Gastroesophageal sphincter (tissue), 4 donors: Measurements from ENCODE around the gene KIF13A. TPM values are rescaled to one million over a fixed set of nuclear protein-coding genes. Genes with fewer than 3 reads are reported as not detected.

Source experiments
- ATAC-seq: fragments of 150-250 bp; one replicate; pipeline ENCODE4 v1.9.1; 2016; ENCODE audit warnings: mild to moderate bottlenecking, moderate library complexity
- H3K27ac ChIP-seq, 4 donors: fragments of 200-600 bp; sonication (generic) in 3 of 4; 1 replicate in 3 of 4; 2 replicates in 1 of 4; pipeline ENCODE4 v1.5.1; 2016 to 2019
- H3K27me3 ChIP-seq: fragments of 200-600 bp; sonication (generic); one replicate; pipeline ENCODE4 v1.5.1; 2019
- H3K36me3 ChIP-seq, 2 donors: fragments of 200-600 bp; sonication (generic); one replicate each; pipeline ENCODE4 v1.5.1; 2019; ENCODE audit warnings: control low read depth in 1 of 2
- H3K4me1 ChIP-seq, 3 donors: fragments of 200-600 bp; sonication (generic); 1 replicate in 2 of 3; 2 replicates in 1 of 3; pipeline ENCODE4 v1.5.1; 2016 to 2019; ENCODE audit warnings: control low read depth in 2 of 3
- H3K4me3 ChIP-seq, 2 donors: fragments of 200-600 bp; sonication (generic); one replicate each; pipeline ENCODE4 v1.5.1; 2019; ENCODE audit warnings: mild to moderate bottlenecking in 1 of 2, moderate library complexity in 1 of 2
- H3K9me3 ChIP-seq, 3 donors: fragments of 200-600 bp; sonication (generic); one replicate each; pipeline ENCODE4 v1.5.1; 2017 to 2019; ENCODE audit warnings: control low read depth in 2 of 3
- CTCF ChIP-seq, 4 experiments: fragments of 200-600 bp in 2 of 4; fragments of 450-650 bp in 2 of 4; sonication (generic) in 1 of 4; IDR thresholded peaks; one replicate each; pipeline ENCODE4 v1.5.1; 2017 to 2019; ENCODE audit warnings: antibody characterized with exemption in 4 of 4, mild to moderate bottlenecking in 2 of 4, moderate library complexity in 2 of 4
- EP300 ChIP-seq: sonication (generic); formaldehyde crosslinking; IDR thresholded peaks from one replicate; pipeline ENCODE4 v1.6.1; 2017; ENCODE audit warnings: antibody characterized with exemption, mild to moderate bottlenecking
- POLR2A ChIP-seq, 2 donors: fragments of 450-650 bp; IDR thresholded peaks; one replicate each; pipeline ENCODE4 v1.6.1; 2017; ENCODE audit warnings: antibody characterized with exemption in 2 of 2, mild to moderate bottlenecking in 2 of 2, moderate library complexity in 1 of 2
- POLR2AphosphoS5 ChIP-seq: sonication (generic); formaldehyde crosslinking; IDR thresholded peaks from one replicate; pipeline ENCODE4 v1.6.1; 2017; ENCODE audit warnings: antibody characterized with exemption
- WGBS, 2 donors: methylation state at CpG; one replicate each; pipeline ENCODE4 v1.1.5; 2018; ENCODE audit warnings: low coverage in 1 of 2; 5-methylcytosine and 5-hydroxymethylcytosine counted together
- total RNA-seq, 4 donors: library from RNA; depleted of rRNA; stranded (reverse); fragments of >200 nt; gene quantifications; one replicate each; pipeline ENCODE4 v1.1.0, GENCODE V29; 2016

Gene KIF13A
- total RNA-seq, 4 donors from 2014 or later: 67.7 to 98.9 (median 84.1) TPM

- Histone ChIP-seq H3K36me3 (no peaks in the 10 kb centered on the region), H3K27me3 (no peaks in the 10 kb centered on the region), H3K9me3 (no peaks in the 10 kb centered on the region), H3K4me3 (peak overlapping the region in 1 of 2 donors; percentile 2), H3K27ac (peak overlapping the region; percentile 32 to 51 (median 37)), H3K4me1 (peaks cover 6 to 78% (median 12%) of the 10 kb centered on the region in 3 donors)
- WGBS, 2 donors: 11 to 14% methylated on average over 2 of the region's 2 CpGs
- ATAC-seq: no peak
- TF ChIP-seq POLR2A (IDR thresholded peaks at IDR 0.05) (no peak), POLR2AphosphoS5 (peak; percentile 50), EP300 (no peak)
These were observed 42.3 kb downstream of the KIF13A start for GRCh38 chr6:17945111-17945510.

GRCh38 chr6:17941318-17941717 lies 46.1 kb downstream of the KIF13A start:
- Histone ChIP-seq H3K4me3 (no peak overlapping the region), H3K27ac (no peak overlapping the region), H3K27me3 (no peaks in the 10 kb centered on the region), H3K36me3 (no peaks in the 10 kb centered on the region), H3K4me1 (peaks cover 5 to 50% (median 6%) of the 10 kb centered on the region in 3 donors), H3K9me3 (no peaks in the 10 kb centered on the region)
- TF ChIP-seq EP300: no peak
- TF ChIP-seq POLR2AphosphoS5: no peak
- no peak for TF ChIP-seq CTCF (IDR thresholded peaks at IDR 0.05)
- no peak for TF ChIP-seq POLR2A (IDR thresholded peaks at IDR 0.05)
- WGBS, 2 donors: 86 to 96% methylated on average over 1 to 4 of the region's 4 CpGs
- no peak for ATAC-seq

- TF ChIP-seq CTCF (IDR thresholded peaks at IDR 0.05): no peak
- no peak for TF ChIP-seq POLR2AphosphoS5
- TF ChIP-seq POLR2A (IDR thresholded peaks at IDR 0.05): no peak
- TF ChIP-seq EP300: no peak
- WGBS, 2 donors: 80 to 83% methylated on average over 4 to 6 of the region's 6 CpGs
- no peak for ATAC-seq
- Histone ChIP-seq H3K27ac (no peak overlapping the region), H3K9me3 (no peaks in the 10 kb centered on the region), H3K27me3 (no peaks in the 10 kb centered on the region), H3K4me3 (no peak overlapping the region), H3K36me3 (no peaks in the 10 kb centered on the region), H3K4me1 (peaks cover 1 to 50% (median 5%) of the 10 kb centered on the region in 3 donors)
These were observed 47.2 kb downstream of the KIF13A start for GRCh38 chr6:17940151-17940792.

- 94 to 100% methylated on average over 2 of the region's 2 CpGs for WGBS, 2 donors
- no peaks in the 10 kb centered on the region for H3K9me3 ChIP-seq
- H3K36me3 ChIP-seq: no peaks in the 10 kb centered on the region
- H3K27ac ChIP-seq: no peak overlapping the region
- H3K4me1 ChIP-seq: peaks cover 7 to 50% (median 9%) of the 10 kb centered on the region in 3 donors
- no peak for TF ChIP-seq EP300
- TF ChIP-seq CTCF (IDR thresholded peaks at IDR 0.05): no peak
- no peak for TF ChIP-seq POLR2AphosphoS5
- no peak for TF ChIP-seq POLR2A (IDR thresholded peaks at IDR 0.05)
- no peak overlapping the region for H3K4me3 ChIP-seq
- no peak for ATAC-seq
- no peaks in the 10 kb centered on the region for H3K27me3 ChIP-seq
These were observed 48.5 kb downstream of the KIF13A start for GRCh38 chr6:17938901-17939300.

- H3K36me3 ChIP-seq: no peaks in the 10 kb centered on the region
- ATAC-seq: no peak
- no peaks in the 10 kb centered on the region for H3K9me3 ChIP-seq
- H3K27ac ChIP-seq: peak overlapping the region in 2 of 4 donors; percentile 28 to 76
- TF ChIP-seq CTCF (IDR thresholded peaks at IDR 0.05): no peak
- TF ChIP-seq POLR2AphosphoS5: no peak
- no peak for TF ChIP-seq POLR2A (IDR thresholded peaks at IDR 0.05)
- TF ChIP-seq EP300: no peak
- 58 to 64% methylated on average over 5 of the region's 5 CpGs for WGBS, 2 donors
- H3K27me3 ChIP-seq: no peaks in the 10 kb centered on the region
- H3K4me3 ChIP-seq: no peak overlapping the region
- peaks cover 31 to 69% (median 36%) of the 10 kb centered on the region in 3 donors for H3K4me1 ChIP-seq
These were observed 52.0 kb downstream of the KIF13A start for GRCh38 chr6:17935188-17936149.
